Measurements from ENCODE around the gene SLC1A2. TPM values are rescaled to one million over a fixed set of nuclear protein-coding genes. Genes with fewer than 3 reads are reported as not detected.

Gene SLC1A2
- total and polyA plus RNA-seq, 2 of the 4 experiments (the other 2 are of a cell fraction): 0.15 to 0.54 TPM

DNA sequence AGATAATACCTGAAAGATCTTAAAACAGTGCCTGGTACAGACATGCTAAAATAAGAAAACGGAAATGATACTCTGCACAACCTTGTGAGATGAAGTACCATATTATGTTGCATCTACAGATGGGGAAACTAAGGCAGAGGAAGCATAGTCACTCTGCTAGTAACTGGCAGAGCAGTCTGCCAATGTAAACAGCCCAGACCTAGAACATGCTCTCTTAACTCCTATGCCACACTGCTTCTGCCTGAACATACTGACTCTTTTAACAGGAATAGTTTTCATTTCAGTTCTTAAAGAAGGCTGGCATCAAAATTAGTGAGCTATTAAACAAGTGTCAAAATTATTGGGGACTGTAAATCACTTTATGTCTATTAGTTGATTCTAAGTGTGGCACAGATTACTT is 180.5 kb downstream of the SLC1A2 start:
- Histone ChIP-seq H3K14ac (replicated peaks; ENCODE audit: low read depth, low read length) (no peak overlapping the region; the same call in 1 of the 2 replicates), H3K18ac (ENCODE audit: low read depth, low read length) (no peak overlapping the region; the same call in 1 of the 2 replicates), H2BK120ac (ENCODE audit: low read depth, low read length) (no peak overlapping the region; the same call in 1 of the 2 replicates), H3K9ac (ENCODE audit: low read depth, low read length) (no peak overlapping the region), H4K20me1 (ENCODE audit: insufficient read depth, low read length) (no peaks in the 10 kb centered on the region), H3K4ac (ENCODE audit: low read depth, low read length) (no peak overlapping the region), H3K79me1 (ENCODE audit: low read depth in 1 of 2, low read length in 2 of 2) (no peaks in the 10 kb centered on the region), H3K27ac (ENCODE audit: insufficient read depth, low read length) (no peak overlapping the region), H3K4me1 (ENCODE audit: control insufficient read depth, insufficient read depth, low read length) (peaks cover 7% of the 10 kb centered on the region), H3K23ac (ENCODE audit: low read depth, low read length) (no peak overlapping the region), H2AFZ (replicated peaks; ENCODE audit: low read length, poor library complexity) (no peak overlapping the region), H2BK15ac (ENCODE audit: low read depth, low read length) (no peak overlapping the region), H4K91ac (ENCODE audit: insufficient read depth, low read depth, low read length) (no peak overlapping the region), H2BK5ac (ENCODE audit: low read depth, low read length, poor library complexity, severe bottlenecking) (no peak overlapping the region), H2AK5ac (ENCODE audit: low read depth, low read length) (no peak overlapping the region), H3K36me3 (ENCODE audit: control insufficient read depth, insufficient read depth, low read length) (no peaks in the 10 kb centered on the region), H2BK20ac (ENCODE audit: low read depth, low read length) (no peak overlapping the region), H4K5ac (ENCODE audit: low read depth, low read length) (no peak overlapping the region), H3K9me1 (ENCODE audit: insufficient read depth, low read length) (no peaks in the 10 kb centered on the region), H3K9me3 (ENCODE audit: control insufficient read depth, insufficient read depth, low read length) (peaks cover 3% of the 10 kb centered on the region; the same call in 1 of the 2 replicates), H3K4me2 (ENCODE audit: low read depth, low read length) (no peak overlapping the region), H4K8ac (ENCODE audit: low read depth in 2 of 2, low read length in 2 of 2) (no peak overlapping the region), H3K56ac (ENCODE audit: extremely low read depth, insufficient read depth, low read length) (no peak overlapping the region), H3K4me3 (ENCODE audit: insufficient read depth, low read depth, low read length) (no peak overlapping the region), H2AK9ac (replicated peaks; ENCODE audit: low read depth, low read length, poor library complexity) (no peak overlapping the region), H3K27me3 (ENCODE audit: control insufficient read depth, insufficient read depth, low read length) (no peaks in the 10 kb centered on the region)
- TF ChIP-seq RCOR1 (IDR thresholded peaks at IDR 0.05; ENCODE audit: insufficient replicate concordance, low read length) (no peak), NFE2L2 (IDR thresholded peaks at IDR 0.05; ENCODE audit: low read depth, low read length) (no peak), RAD21 (IDR thresholded peaks at IDR 0.05; ENCODE audit: low read length) (no peak), CHD1 (IDR thresholded peaks at IDR 0.05; ENCODE audit: low read depth, low read length) (no peak), CEBPB (IDR thresholded peaks at IDR 0.05; ENCODE audit: low read depth, low read length) (no peak), POLR2A (IDR thresholded peaks at IDR 0.05; ENCODE audit: low read depth, low read length) (no peak)
- TF ChIP-seq, protein P1, sequence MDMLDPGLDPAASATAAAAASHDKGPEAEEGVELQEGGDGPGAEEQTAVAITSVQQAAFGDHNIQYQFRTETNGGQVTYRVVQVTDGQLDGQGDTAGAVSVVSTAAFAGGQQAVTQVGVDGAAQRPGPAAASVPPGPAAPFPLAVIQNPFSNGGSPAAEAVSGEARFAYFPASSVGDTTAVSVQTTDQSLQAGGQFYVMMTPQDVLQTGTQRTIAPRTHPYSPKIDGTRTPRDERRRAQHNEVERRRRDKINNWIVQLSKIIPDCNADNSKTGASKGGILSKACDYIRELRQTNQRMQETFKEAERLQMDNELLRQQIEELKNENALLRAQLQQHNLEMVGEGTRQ (IDR thresholded peaks at IDR 0.05; ENCODE audit: low read depth, low read length): no peak
- ChIA-PET POLR2A (ENCODE audit: unreplicated experiment) (no interaction called here), CTCF (no interaction called here)
- ATAC-seq (ENCODE audit: low read depth) (no peak), DNase-seq (no peak)
- WGBS, 2 experiments (ENCODE audit: extremely low coverage in 2 of 2, insufficient read length in 1 of 2): no CpG with 5 or more reads among the region's 1 CpG
- dilution Hi-C loops (cut with HindIII; ENCODE audit: low sequenced_read_pairs, unreplicated experiment) (no loop called here), intact Hi-C loops (cut with micrococcal nuclease) (loop anchor here (5.0 to 10.0 kb wide), 2 partner anchors 128 to 246 kb away; no protein-coding TSS in a partner anchor), in situ Hi-C loops (cut with MboI; ENCODE audit: low sequenced_read_pairs) (loop anchor here (10.0 kb wide), 1 partner anchor 146 kb away; no protein-coding TSS in a partner anchor)
- BruUV-seq (replicated peaks): no TSS peak

All from IMR-90 (cell line).